GM23248 (cell line): ENCODE measurements around the gene VPS39.

Experiments used
- EZH2 ChIP-seq: fragments of 200-600 bp; sonication (generic); IDR thresholded peaks from 2 replicates; pipeline ENCODE4 v1.6.1; 2018; ENCODE audit warnings: antibody characterized with exemption, mild to moderate bottlenecking; ENCODE audit not compliant: insufficient read depth, poor library complexity, severe bottlenecking
- EZH2phosphoT487 ChIP-seq: fragments of 200-600 bp; sonication (generic); IDR thresholded peaks from 2 replicates; pipeline ENCODE4 v1.6.1; 2018; ENCODE audit warnings: antibody characterized with exemption, moderate library complexity, mild to moderate bottlenecking, low read depth; ENCODE audit not compliant: insufficient read depth

GRCh38 chr15:42135351-42135750 lies 72.8 kb downstream of the VPS39 start:
- TF ChIP-seq EZH2 (no peak), EZH2phosphoT487 (no peak)
